DMS 273 (cell line): ENCODE results near the gene TMEM151A.
A peak's percentile ranks its signal among the peaks of the same experiment; 100 is the strongest.
"Not testable (repeated sequence)": the region's sequence is repeated elsewhere in the genome, so short reads cannot be mapped to it uniquely, and the experiment has no call there.

Experiments used
- DNase-seq: peaks from one replicate; lab custom pipeline; 2025; ENCODE audit not compliant: unreplicated experiment; lab: John Stamatoyannopoulos, UW

Gene TMEM151A

DNA sequence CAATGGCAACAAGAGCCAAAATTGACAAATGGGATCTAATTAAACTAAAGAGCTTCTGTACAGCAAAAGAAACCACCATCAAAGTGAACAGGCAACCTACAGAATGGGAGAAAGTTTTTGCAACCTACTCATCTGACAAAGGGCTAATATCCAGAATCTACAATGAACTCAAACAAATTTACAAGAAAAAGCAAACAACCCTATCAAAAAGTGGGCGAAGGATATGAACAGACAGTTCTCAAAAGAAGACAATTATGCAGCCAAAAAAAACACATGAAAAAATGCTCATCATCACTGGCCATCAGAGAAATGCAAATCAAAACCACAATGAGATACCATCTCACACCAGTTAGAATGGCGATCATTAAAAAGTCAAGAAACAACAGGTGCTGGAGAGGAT is 28.6 kb downstream of the TMEM151A start:
- not testable (repeated sequence) for DNase-seq

DNA sequence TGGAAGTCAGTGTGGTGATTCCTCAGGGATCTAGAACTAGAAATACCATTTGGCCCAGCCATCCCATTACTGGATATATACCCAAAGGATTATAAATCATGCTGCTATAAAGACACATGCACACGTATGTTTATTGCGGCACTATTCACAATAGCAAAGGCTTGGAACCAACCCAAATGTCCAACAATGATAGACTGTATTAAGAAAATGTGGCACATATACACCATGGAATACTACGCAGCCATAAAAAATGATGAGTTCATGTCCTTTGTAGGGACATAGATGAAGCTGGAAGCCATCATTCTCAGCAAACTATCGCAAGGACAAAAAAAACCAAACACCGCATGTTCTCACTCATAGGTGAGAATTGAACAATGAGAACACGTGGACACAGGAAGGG is 29.1 kb downstream of the TMEM151A start:
- DNase-seq = not testable (repeated sequence)

DNA sequence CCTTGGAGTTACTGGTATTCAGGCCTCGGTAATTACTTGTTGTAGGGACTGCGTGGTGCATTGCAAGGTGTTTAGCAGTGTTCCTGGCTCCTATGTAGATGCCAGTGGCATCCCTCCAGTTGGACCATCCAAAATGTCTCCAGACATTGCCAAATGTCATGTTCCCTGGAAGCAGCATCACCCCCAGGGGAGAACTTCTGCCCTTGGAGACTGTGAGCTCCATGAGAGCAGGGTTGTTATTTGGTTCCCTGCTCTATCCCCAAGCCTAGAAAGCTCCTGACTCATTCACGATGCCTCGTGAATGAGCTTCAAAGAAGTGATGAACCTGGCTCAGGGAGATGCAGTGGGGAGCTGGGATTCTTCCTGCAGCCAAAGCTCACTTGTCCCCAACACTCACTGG is 29.9 kb downstream of the TMEM151A start:
- DNase-seq = no peak

DNA sequence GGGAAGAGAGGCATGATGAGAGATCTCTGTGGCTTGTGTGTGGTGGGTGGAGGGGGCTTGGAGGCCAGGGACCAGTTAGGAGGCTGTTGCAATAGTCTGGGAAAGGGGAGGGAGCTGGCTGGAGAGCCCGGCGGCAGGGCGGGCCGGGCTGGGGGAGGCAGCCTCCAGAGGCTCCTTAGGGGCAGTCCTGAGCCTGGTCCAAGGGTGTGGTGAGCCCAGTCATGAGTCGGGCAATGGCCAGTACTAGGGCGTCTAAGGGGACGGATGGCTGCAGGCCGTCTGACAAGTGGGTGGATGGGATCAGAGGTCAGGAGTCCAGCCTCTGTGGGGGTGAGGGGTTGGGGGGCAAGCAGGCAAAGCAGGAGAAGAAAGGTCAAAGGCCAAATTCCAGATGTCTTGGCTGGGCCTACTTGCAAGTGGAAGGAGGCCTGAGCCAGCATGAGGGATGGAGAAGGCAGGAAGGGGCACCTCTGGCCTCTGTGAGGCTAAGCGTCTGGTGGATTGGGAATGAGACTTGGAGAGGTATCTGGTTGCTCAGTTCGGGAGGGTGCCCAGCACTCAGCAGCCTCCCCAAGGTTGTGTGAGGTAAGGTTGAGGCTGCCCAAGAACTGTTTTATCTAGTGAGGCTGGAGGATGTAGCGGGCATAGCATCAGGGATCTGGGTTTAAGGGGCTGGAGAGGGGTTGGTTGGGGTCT is 31.2 kb downstream of the TMEM151A start:
- DNase-seq = no peak

DNA sequence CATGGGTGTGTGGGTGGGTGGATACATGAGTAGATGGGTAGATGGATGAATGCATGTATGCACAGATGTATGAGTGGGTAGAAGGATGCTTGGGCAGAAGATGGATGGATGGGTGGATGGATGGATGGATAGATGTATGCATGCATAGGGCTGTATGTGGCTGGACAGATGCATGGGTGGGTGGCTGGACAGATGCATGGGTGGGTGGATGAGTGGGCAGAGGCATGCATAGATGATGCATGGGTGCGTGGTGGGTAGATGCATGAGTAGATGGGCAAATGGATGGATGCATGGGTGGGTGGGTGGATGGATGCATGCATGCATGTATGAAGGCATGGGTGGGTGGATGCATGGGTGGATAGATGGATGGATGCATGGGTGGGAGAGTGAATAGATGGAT is 32.0 kb downstream of the TMEM151A start:
- no peak for DNase-seq

DNA sequence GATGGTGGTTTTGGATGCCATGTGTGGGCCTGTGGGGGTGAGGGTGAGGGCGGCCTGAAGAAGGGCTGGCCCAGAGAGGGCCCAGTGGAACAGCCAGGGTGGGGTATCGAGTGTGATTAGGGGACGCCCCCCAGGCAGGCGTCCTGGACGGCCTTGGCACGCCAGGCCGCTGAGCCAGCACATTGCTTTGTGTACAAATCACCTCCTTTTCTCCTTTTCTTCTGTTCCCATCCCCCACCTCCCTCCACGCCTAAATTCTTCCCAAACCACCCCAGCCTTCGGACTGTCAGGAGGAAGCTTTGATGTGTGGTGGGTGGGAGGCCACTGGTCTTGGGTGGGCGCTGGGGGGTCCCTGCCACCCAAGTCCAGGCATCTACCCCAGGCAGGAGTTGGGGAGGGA is 33.0 kb downstream of the TMEM151A start:
- DNase-seq = peak; percentile 54

DNA sequence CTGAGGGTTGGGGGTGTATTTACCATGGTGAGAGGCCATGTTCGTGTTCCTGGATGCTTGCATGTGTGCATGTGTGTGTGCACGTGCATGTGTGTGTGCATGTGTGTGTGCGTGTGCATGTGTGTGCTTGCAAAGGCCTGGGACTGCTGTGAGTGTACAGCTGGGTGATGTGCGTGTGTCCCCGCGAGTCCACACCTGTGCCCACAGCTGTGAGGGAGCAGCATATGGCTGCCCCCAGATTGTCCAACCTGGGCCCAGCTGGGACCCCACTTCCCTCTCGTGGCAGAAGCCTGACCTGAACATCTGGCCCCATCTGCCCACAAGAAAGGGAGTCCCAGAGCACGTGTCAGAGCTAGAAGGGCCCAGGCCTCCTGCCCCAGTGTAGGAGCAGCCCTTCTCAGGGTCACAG is 33.6 kb downstream of the TMEM151A start:
- DNase-seq = peak; percentile 94

DNA sequence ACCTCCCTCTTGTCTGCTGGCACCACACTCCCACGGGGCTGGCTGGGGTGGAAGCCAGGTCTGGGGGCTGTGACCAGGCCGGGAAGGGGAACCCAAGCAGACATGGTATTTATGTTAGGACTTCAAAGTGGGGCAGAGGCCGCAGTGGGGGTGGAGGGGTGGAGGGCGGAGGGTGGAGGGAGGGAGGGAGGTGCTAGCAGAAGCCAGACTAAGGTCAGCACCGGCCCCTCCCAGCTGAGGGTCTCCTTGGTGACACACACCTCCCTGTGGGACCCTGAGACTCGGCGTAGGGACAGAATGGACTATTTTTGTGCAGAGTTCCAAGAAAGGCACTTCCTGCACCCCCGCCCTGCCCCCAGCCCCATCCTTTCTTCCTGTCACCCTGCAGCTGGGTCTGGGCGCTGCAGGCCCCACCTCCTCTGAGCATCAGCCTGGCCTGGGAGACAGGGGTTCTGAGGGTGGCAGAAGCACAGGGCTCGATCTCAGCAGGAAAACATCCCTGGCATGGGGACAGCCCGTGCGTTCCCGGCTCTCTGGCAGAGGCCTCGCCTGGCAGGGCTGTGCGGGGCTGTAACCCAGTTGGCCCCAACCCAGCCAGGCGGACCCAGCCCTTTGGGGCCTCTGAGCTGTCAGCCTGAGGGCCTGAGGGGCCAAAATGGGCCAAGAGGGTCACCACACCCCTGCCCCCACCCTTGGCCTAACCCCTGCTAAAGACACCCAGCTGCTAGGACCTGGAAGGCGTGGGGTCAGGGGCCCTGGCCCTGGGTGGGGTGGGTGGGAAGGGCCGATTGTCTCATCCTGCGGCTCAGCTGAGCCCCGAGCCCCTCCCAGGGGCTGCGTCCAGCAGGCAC is 34.8 kb downstream of the TMEM151A start:
- peak; percentile 50 for DNase-seq

DNA sequence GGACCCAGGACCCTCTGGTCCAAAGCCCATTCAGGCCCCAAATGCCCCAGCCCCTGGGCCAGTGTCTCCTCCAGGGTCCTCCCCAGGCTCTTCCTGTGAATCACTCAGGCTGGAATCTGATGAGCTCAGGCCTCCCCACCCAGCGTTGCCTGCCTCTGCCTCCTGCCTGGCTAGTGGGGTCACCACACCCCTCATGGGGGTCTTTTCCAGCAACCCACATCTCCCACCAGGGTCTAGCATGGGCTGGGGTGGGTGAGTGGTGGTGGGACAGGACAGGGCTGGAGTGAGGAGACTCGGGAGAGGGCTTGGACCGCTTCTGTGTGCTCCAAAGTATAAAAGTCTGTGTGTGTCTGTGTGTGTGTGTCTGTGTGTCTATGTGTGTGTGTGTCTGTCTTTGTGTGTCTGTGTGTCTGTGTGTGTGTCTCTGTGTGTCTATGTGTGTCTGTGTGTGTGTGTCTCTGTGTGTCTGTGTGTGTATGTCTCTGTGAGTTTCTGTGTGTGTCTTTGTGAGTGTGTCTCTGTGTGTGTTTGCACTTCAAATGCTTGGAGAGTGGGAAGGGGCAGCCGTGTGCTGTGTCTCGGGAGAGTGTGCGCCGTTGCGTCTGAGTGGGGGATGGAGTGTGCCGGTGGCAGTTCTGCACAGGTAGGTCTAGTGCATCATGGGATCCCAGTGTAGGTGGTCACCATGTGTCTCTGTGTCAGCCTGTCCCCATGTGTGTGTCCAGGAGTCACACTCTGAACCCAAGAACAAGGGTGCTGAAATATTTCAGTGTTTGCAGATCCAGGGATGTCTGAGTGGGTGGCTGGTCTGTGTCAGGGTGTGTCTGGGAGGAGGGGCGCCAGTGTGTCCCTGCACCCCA is 35.7 kb downstream of the TMEM151A start:
- DNase-seq = no peak

DNA sequence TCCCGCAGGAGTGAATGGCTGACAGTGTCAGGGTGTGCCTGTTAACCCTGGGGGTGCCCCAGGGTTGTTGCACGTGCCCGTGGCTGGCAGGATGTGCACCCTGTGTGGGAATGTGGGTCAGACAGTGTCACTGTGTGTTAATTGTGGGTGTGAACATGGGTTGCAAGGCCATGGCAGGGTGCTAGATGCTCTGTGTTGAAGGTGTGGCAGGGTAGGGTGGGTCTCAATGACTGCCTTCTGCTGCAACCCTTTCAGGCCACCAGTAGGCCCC is 36.3 kb downstream of the TMEM151A start:
- no peak for DNase-seq

DNA sequence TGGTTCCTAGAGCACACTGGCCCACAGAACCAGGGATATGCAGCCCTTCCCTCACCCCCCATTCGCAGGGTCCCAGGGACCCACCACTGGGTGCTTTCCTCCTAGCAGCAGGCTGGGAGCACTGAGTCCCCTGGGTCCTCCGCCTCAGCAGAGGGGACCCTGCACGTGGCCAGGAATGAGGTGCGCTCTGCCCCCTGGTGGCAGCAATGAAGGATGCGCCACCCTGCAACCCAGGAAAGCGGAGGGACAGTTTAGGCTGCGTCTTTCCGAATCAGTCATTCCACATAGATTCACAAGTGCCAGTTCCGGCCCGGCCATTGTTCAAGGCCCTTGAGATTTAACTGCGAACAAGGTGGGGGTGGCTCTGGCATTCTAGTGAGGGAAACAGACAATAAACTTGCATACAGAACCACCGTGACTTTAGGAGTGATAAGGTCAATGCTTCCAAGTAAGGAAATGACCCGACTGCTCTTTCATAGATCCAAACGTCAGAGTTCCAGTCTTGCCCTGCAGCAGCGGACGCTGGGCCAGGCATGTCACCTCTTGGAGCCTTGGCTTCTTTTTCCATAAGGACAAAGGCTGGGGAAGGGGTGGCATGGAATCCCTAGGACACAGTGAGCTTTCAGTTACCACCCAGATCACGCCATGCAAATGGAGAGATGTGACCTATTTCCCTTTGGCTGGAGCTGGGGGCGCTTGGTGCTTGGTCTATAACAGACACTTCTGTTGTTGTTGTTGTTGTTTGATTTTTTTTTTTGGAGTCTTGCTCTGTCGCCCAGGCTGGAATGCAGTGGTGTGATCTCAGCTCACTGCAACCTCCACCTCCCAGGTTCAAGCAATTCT is 36.8 kb downstream of the TMEM151A start:
- DNase-seq = peak; percentile 83

DNA sequence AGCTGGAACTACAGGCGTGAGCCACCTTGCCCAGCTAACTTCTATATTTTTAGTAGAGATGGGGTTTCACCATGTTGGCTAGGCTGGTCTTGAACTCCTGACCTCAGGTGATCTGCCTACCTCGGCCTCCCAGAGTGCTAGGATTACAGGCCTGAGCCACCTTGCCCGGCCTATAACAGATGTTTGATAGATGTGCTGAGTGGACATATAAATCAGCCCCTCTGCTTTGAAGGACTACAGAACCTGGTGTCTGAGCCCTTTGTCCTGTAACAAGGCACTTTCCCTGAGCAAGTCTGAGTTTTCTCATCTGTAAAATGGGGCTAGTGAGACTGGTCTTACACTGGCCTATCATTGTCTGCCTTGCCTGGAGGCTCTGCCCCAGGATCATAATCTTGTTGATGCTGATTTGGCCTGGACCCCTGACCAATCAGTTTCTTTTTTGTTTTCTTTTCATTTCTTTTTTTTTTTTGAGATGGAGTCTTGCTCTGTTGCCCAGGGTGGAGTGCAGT is 37.5 kb downstream of the TMEM151A start:
- no peak for DNase-seq

DNA sequence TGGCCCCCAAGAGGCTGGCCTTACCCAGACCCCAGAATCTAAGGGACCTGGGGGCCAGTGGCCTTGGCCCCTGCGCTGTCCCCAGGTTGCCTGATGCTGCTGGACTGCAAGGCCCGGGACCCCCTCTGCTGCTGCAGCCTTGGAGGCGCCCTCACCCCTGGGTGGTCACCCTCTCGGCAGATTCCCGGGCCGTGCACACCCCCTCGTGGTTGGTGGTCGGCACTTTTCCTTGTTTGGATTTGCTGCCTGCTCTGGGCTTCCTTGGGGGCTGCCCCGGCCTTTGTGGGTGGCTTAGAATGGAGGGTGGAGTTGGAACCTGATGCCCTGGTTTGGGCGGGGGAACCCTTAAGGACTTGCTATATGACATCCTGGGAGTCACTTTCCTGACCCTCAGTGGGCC is 39.2 kb downstream of the TMEM151A start:
- no peak for DNase-seq

DNA sequence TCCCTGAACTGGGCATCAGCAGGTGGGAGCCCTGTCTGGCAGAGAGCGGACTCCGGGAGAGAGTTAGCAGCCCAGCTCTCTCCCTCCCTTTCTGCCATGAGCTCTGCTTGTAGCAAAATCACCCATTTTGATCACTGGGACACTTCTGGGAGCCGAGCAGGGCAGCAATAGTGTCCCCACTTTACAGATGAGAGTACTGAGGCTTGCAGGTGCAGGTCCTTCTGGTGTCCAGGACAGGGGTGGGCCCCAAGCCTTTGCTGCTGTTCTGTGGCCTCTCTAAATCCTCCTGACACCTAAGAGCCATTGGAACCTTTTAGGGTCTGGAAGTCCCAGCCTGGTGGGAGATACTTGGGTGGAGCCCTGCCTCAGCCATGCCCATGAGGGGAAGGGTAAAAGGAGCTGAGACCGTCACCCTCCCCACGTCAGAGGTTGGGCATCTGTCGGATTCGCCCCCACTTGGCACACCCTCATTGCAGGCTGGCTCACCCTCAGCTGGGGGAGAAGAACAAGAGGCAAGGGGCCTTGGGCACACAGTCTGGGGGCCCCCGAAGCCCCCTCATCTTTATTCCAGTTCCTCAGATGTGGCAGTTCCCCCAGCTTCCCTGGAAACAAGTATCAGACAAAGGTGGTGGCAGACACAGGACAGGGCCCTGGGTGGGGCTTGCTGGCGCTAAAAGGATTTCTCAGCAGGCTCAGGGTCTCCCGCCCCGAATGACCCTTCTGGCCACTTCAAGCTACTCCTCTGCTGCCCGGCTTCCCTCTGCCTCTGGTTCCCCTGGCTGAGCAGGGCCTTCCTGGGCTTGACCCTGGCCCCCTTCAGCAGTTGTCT is 40.1 kb downstream of the TMEM151A start:
- DNase-seq = no peak

DNA sequence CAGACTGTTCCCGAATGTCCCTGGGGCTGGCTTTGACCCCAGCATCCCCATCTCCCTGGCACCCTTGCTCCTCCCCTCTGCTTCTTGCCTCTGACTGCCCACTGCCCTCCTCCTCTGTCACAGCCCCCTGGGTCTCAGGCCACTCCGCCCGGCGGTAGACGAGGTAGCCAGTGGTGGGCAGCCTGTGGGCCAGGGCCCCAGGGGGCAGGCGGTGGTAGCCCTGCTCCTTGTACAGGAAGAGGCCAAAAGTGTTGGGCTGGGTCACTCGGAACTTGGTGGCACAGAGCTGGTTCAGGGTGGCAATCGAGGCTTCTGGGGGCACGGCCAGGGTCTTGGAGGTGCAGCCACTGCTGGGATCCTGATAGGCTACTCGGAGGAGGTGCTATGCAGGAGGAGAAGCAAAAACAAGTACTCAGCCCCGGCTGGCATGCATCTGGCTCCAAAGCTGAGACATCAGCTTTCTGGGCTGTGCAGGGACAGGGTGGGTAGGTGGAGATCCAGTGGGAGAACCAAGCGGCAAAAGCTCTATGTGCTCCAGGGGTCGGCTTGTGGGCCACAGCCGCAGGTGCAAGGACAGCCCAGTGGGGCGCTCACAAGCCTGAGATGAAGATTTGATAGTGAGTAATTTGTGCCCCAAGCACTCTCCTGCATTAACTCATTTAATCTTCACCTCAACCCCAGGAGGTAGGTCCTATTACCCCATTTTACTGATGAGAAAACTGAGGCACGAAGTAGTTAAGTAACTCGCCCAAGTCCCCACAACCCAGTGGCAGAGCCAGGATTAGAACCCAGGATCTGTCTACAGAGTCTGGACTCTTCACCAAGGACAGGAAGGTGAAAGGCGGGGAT is 40.9 kb downstream of the TMEM151A start:
- DNase-seq = no peak

DNA sequence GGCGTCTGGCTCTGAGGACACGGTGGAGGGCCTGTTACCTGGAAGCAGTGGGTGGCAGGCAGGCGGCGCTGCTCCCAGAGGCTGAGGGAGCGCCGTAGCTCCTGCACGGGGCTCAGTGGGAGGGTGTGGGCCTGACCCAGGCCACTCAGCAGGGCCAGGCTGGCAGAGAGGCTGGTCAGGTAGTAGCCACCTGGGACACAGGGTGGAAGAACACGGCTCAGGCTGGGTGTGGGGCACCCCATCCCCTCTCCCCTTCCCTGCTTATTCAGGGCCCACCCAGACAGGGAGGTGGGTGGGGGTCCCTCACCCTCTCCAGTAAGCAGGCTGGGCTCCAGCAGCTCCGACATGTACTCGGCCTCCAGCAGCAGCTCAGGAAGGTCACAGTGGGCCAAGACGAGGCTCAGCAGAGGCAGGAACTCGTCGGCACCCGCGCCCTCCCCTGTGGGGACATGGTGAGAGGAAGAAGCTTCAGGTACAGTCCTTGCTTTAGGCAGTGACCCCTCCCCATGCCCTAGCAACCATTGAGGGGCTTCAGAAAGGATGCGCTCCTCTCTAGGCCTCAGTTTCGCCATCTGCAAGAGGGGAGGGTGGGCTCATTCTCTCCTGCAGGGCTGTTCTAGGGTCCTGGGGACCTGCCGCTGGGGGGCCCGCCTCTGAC is 41.7 kb downstream of the TMEM151A start:
- DNase-seq = no peak

DNA sequence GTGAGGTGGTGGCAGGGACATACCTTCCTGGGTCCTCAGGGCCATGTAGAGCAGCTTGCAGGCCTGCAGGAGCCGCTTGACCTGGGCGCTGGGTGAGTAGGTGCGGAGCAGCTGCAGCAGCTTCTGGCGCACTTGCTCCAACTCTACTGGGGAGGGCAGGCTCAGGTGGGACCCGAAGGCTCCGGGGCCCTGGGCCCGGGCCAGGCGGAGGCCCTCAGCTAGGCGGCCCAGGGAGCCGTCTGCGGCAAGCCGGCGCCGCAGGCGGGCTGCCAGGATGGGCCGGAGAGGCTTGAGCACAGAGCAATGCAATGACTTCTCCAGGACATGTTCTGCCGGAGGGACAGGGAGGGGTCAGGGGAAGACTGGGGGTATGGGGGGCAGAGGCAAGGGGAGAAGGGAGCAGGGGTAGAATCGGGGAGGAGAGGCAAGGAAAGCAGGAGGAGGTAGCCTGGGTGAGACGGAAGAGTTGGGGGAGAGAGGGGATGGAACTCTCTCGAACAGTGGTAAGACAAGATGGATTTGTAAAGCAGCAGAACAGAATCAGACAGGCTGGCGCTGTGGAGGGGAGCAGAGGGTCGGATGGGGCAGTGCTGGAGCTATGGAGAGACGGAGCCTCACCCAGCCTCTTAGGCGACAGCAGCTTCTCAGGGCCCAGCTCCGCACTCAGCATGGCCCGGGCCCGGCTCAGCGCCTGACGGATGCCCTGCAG is 42.4 kb downstream of the TMEM151A start:
- peak; percentile 54 for DNase-seq
